OCI-LY3 (cell line): ENCODE data around the gene INTS12.

ENCODE experiments used
- H2AFZ ChIP-seq: fragments of 200-600, 300-600 bp; shearing (Covaris generic); 2 replicates; pipeline ENCODE4 v1.6.0; 2014; ENCODE audit warnings: antibody characterized with exemption, low read depth, low read length
- H3K27ac ChIP-seq: fragments of 200-600, 300-600 bp; sonication (generic); 2 replicates; pipeline ENCODE4 v1.5.1; 2014; ENCODE audit warnings: mild to moderate bottlenecking, low read length, moderate library complexity, mixed read lengths
- H3K27me3 ChIP-seq: fragments of 200-600, 300-600 bp; sonication (generic); 2 replicates; pipeline ENCODE4 v1.6.1; 2014; ENCODE audit warnings: low read depth, low read length, mixed read lengths
- H3K36me3 ChIP-seq: fragments of 200-600, 300-600 bp; sonication (generic); replicated peaks from 2 replicates; pipeline ENCODE3; 2014; ENCODE audit warnings: low read depth, low read length, mixed read lengths
- H3K4me1 ChIP-seq: fragments of 300-600, 200-600 bp; sonication (generic); 2 replicates; pipeline ENCODE4 v1.6.1; 2014; ENCODE audit warnings: low read length, mixed read lengths
- H3K4me2 ChIP-seq: fragments of 200-600, 300-600 bp; sonication (generic); 2 replicates; pipeline ENCODE4 v1.6.1; 2014; ENCODE audit warnings: low read length, mixed read lengths
- H3K4me3 ChIP-seq: fragments of 300-600, 200-600 bp; sonication (generic); 2 replicates; pipeline ENCODE4 v1.5.1; 2014; ENCODE audit warnings: antibody characterized with exemption, mild to moderate bottlenecking, low read length, moderate library complexity
- H3K79me2 ChIP-seq: fragments of 300-600, 200-600 bp; shearing (Covaris generic); 2 replicates; pipeline ENCODE4 v1.6.1; 2014; ENCODE audit warnings: mild to moderate bottlenecking, low read length, mixed read lengths
- H3K9ac ChIP-seq: fragments of 300-600, 200-600 bp; shearing (Covaris generic); 2 replicates; pipeline ENCODE4 v1.6.0; 2014; ENCODE audit warnings: mild to moderate bottlenecking, low read length, moderate library complexity
- H3K9me3 ChIP-seq: fragments of 200-600, 300-600 bp; shearing (Covaris generic); 2 replicates; pipeline ENCODE4 v1.6.1; 2014; ENCODE audit warnings: low read length, mixed read lengths; ENCODE audit not compliant: insufficient read depth
- H4K20me1 ChIP-seq: fragments of 200-600, 300-600 bp; sonication (generic); 2 replicates; pipeline ENCODE4 v1.6.1; 2016; ENCODE audit warnings: low read length, mixed read lengths; ENCODE audit not compliant: insufficient read depth
- CTCF ChIP-seq: fragments of 200-600, 300-600 bp; sonication (generic); IDR thresholded peaks from 2 replicates; pipeline ENCODE4 v1.5.1; 2014; ENCODE audit warnings: antibody characterized with exemption, low read length, low read depth
- EZH2phosphoT487 ChIP-seq: fragments of 200-600 bp; shearing (Covaris generic); IDR thresholded peaks from 2 replicates; pipeline ENCODE4 v1.6.1; 2018; ENCODE audit warnings: antibody characterized with exemption, mixed run types, low read depth

INTS12 gene

GRCh38 chr4:105719204-105719603, 10.7 kb upstream of the INTS12 start:
- Histone ChIP-seq H3K4me1 (peaks cover 8% of the 10 kb centered on the region), H3K36me3 (peaks cover 15% of the 10 kb centered on the region), H3K9me3 (no peaks in the 10 kb centered on the region), H3K27ac (no peak overlapping the region), H3K9ac (no peak overlapping the region), H3K79me2 (peaks cover 12% of the 10 kb centered on the region), H4K20me1 (no peaks in the 10 kb centered on the region), H3K4me2 (no peak overlapping the region), H3K4me3 (no peak overlapping the region), H2AFZ (no peak overlapping the region), H3K27me3 (no peaks in the 10 kb centered on the region)
- TF ChIP-seq CTCF: no peak
- no peak for TF ChIP-seq EZH2phosphoT487

DNA sequence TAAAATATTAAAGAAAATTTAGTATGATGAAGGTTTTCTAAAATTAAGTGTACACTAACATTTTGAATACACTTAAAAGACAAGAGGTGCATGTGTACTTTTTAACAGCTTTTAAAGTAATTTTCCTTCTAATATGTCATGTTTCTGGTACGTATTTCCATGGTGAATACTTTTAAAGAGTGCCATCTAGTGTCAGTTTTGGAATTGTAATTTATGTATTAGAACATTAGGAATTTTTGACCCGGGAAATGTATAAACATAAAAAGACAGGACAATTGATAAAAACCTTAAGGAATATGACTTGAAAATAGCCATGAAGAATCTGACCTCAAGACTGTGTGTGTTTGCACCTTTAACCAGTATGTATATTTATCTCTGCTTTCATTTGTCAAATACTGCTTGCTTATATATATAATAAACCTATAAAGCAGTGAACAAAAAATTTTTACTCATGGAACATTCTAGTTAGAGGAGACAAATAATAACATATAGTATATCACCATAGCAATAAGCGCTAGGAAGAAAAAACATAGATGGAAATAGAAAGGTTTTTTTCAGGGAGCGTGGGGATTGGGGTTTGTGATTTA, 7.3 kb upstream of the INTS12 start:
- H3K4me2 ChIP-seq: no peak overlapping the region
- H3K9ac ChIP-seq: no peak overlapping the region
- H3K27ac ChIP-seq: no peak overlapping the region
- H3K79me2 ChIP-seq: peaks cover 36% of the 10 kb centered on the region
- H3K36me3 ChIP-seq: peaks cover 15% of the 10 kb centered on the region
- TF ChIP-seq CTCF (peak; percentile 71), EZH2phosphoT487 (no peak)
- H3K4me3 ChIP-seq: no peak overlapping the region
- H4K20me1 ChIP-seq: no peaks in the 10 kb centered on the region
- H3K4me1 ChIP-seq: peaks cover 32% of the 10 kb centered on the region
- no peak overlapping the region for H2AFZ ChIP-seq
- H3K27me3 ChIP-seq: no peaks in the 10 kb centered on the region
- no peaks in the 10 kb centered on the region for H3K9me3 ChIP-seq

GRCh38 chr4:105714932-105715331, 6.4 kb upstream of the INTS12 start:
- no peak for TF ChIP-seq EZH2phosphoT487
- no peak for TF ChIP-seq CTCF
- Histone ChIP-seq H3K36me3 (peaks cover 9% of the 10 kb centered on the region), H3K4me2 (peak overlapping the region; percentile 52), H3K27ac (no peak overlapping the region), H3K9me3 (no peaks in the 10 kb centered on the region), H3K27me3 (no peaks in the 10 kb centered on the region), H2AFZ (no peak overlapping the region), H3K9ac (0 out of 2 replicates have a peak overlapping the region, but pooled peaks have one; percentile 1), H3K4me1 (peaks cover 37% of the 10 kb centered on the region), H3K4me3 (peak overlapping the region; percentile 23; the same call in 1 of the 2 replicates), H3K79me2 (peaks cover 45% of the 10 kb centered on the region), H4K20me1 (no peaks in the 10 kb centered on the region)

DNA sequence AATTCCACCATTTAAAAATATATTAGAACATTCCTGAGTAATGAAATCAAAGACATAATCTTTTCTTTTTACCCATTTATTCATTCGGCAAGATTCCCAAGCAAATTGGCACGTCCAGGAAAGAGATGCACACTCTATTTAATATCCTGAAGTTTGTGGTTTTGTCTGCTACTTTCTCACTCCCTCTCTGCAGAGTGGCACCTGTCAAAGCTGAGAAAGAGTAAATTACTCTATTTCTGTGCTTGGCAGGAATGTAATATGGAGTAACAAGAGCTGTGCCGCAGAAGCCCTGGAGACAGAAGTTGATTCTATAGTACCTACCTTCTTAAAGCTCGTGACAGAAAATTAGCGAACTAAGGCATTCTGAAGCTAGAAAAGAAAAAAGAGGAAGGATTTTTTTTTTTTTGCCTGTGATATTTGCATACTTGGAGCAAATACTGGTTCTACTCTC, 5.6 kb upstream of the INTS12 start:
- H3K9ac ChIP-seq: peak overlapping the region; percentile 44
- H3K27ac ChIP-seq: peak overlapping the region; percentile 63
- H4K20me1 ChIP-seq: no peaks in the 10 kb centered on the region
- H3K4me3 ChIP-seq: peak overlapping the region; percentile 72
- peaks cover 42% of the 10 kb centered on the region for H3K4me1 ChIP-seq
- H3K36me3 ChIP-seq: peaks cover 2% of the 10 kb centered on the region
- TF ChIP-seq CTCF: no peak
- H3K79me2 ChIP-seq: peaks cover 53% of the 10 kb centered on the region
- H2AFZ ChIP-seq: no peak overlapping the region
- H3K27me3 ChIP-seq: no peaks in the 10 kb centered on the region
- H3K9me3 ChIP-seq: no peaks in the 10 kb centered on the region
- peak overlapping the region; percentile 80 for H3K4me2 ChIP-seq
